SH-SY5Y (cell line): Measurements from ENCODE around the gene USP19.

Experiments
- GATA2 ChIP-seq: IDR thresholded peaks from 2 replicates; pipeline ENCODE4 v1.6.1; 2011; ENCODE audit warnings: mild to moderate bottlenecking, low read depth, low read length
- GATA3 ChIP-seq: IDR thresholded peaks from 2 replicates; pipeline ENCODE4 v1.6.1; 2011; ENCODE audit warnings: low read depth, mild to moderate bottlenecking, low read length, moderate library complexity

- no peak for TF ChIP-seq GATA3
- TF ChIP-seq GATA2, result no peak
Measured at GRCh38 chr3:49131576-49131975, 11.0 kb upstream of the USP19 start.
